Measurements from ENCODE around the gene RAB5B. TPM values are rescaled to one million over a fixed set of nuclear protein-coding genes. Genes with fewer than 3 reads are reported as not detected.
A peak's percentile ranks its signal among the peaks of the same experiment; 100 is the strongest.

Gene RAB5B
- polyA plus RNA-seq (132 to 162 TPM (median 138 TPM) in 3 replicates), polyA minus RNA-seq (66.2 to 176 TPM (median 141 TPM) in 3 replicates)
- 59.4 TPM for polyA plus RNA-seq (2011; ENCODE audit: low read depth)
- 144 and 200 TPM in 2 replicates for polyA plus RNA-seq (2011; cell fraction: cytosol; rRNA removed)
- 135 and 138 TPM in 2 replicates for polyA plus RNA-seq (2011; cell fraction: nucleus; rRNA removed)
- 72.8 and 76.8 TPM in 2 replicates for polyA plus RNA-seq (2012; ENCODE audit: low replicate concordance)
- polyA minus RNA-seq (2011; cell fraction: cytosol; rRNA and poly(A)+ RNA removed) = 86.9 TPM
- 46.7 and 80.8 TPM in 2 replicates for polyA minus RNA-seq (2011; cell fraction: nucleus; rRNA and poly(A)+ RNA removed)

- H2AFZ ChIP-seq (ENCODE audit: control insufficient read depth, low read length) = peak within 1 kb of the TSS; percentile 81
- peak; percentile 95 for FAIRE-seq
- peak within 1 kb of the TSS; percentile 93 for H3K27ac ChIP-seq (ENCODE audit: control insufficient read depth, insufficient read depth, low read length)
- no peaks in the 10 kb centered on the region for H3K27me3 ChIP-seq (ENCODE audit: control insufficient read depth, extremely low read depth, insufficient read depth, low read length)
- H3K36me3 ChIP-seq (ENCODE audit: control insufficient read depth in 2 of 2, extremely low read depth in 1 of 2, insufficient read depth in 2 of 2, low read length in 2 of 2) = peaks cover 0 to 26% of the 10 kb centered on the region in 2 experiments
- peak; percentile 100 for DNase-seq (ENCODE audit: low read depth, low spot score)
- H3K9ac ChIP-seq (ENCODE audit: control insufficient read depth, extremely low read depth, insufficient read depth, low read length) = peak within 1 kb of the TSS; percentile 90
- H4K20me1 ChIP-seq (ENCODE audit: control insufficient read depth, extremely low read depth, insufficient read depth, low read length) = peaks cover 2% of the 10 kb centered on the region
- no peaks in the 10 kb centered on the region for H3K9me3 ChIP-seq (ENCODE audit: control insufficient read depth, low read depth, low read length)
- H3K9me1 ChIP-seq (ENCODE audit: control insufficient read depth, extremely low read depth, insufficient read depth, low read length) = no peaks in the 10 kb centered on the region
- dilution Hi-C loops (cut with MboI; ENCODE audit: extremely low pct_ligation_motif_present, low sequenced_read_pairs) = no loop called here
- TF ChIP-seq EZH2 (IDR thresholded peaks at IDR 0.05; ENCODE audit: low read length) = no peak
- no peak for TF ChIP-seq CTCF (optimal IDR thresholded peaks at IDR 0.05 in 1 of 3, IDR thresholded peaks at IDR 0.05 in 1 of 3, conservative IDR thresholded peaks at IDR 0.05 in 1 of 3; ENCODE audit: extremely low read depth in 1 of 3, insufficient read depth in 2 of 3, low read length in 3 of 3)
- peak within 1 kb of the TSS; percentile 99 for H3K4me2 ChIP-seq (ENCODE audit: control insufficient read depth, extremely low read depth, insufficient read depth, low read depth, low read length)
- peak within 1 kb of the TSS; percentile 89 to 98 (median 98) for H3K4me3 ChIP-seq (ENCODE audit: control insufficient read depth in 2 of 3, extremely low read depth in 1 of 3, insufficient read depth in 2 of 3, low read depth in 1 of 3, low read length in 3 of 3)
- peaks cover 44% of the 10 kb centered on the region for H3K79me2 ChIP-seq (ENCODE audit: control insufficient read depth, insufficient read depth, low read length)
- peaks cover 23% of the 10 kb centered on the region for H3K4me1 ChIP-seq (ENCODE audit: control insufficient read depth, extremely low read depth, insufficient read depth, low read length)
These were observed at the start of gene RAB5B for GRCh38 chr12:55973599-55974307. RAB5B (plus strand) TSS chr12:55974078; CDS start chr12:55986961, 12,883 bp downstream.

- dilution Hi-C loops (cut with MboI; ENCODE audit: extremely low pct_ligation_motif_present, low sequenced_read_pairs) = no loop called here
- no peak for DNase-seq (ENCODE audit: low read depth, low spot score)
- Histone ChIP-seq H3K9me1 (ENCODE audit: control insufficient read depth, extremely low read depth, insufficient read depth, low read length) (no peaks in the 10 kb centered on the region), H4K20me1 (ENCODE audit: control insufficient read depth, extremely low read depth, insufficient read depth, low read length) (no peaks in the 10 kb centered on the region), H3K79me2 (ENCODE audit: control insufficient read depth, insufficient read depth, low read length) (peaks cover 63% of the 10 kb centered on the region), H3K9me3 (ENCODE audit: control insufficient read depth, low read depth, low read length) (no peaks in the 10 kb centered on the region), H3K4me1 (ENCODE audit: control insufficient read depth, extremely low read depth, insufficient read depth, low read length) (peaks cover 23% of the 10 kb centered on the region), H3K9ac (ENCODE audit: control insufficient read depth, extremely low read depth, insufficient read depth, low read length) (no peak overlapping the region), H3K36me3 (ENCODE audit: control insufficient read depth in 2 of 2, extremely low read depth in 1 of 2, insufficient read depth in 2 of 2, low read length in 2 of 2) (peaks cover 8% of the 10 kb centered on the region in 2 experiments), H3K27me3 (ENCODE audit: control insufficient read depth, extremely low read depth, insufficient read depth, low read length) (no peaks in the 10 kb centered on the region), H3K4me2 (ENCODE audit: control insufficient read depth, extremely low read depth, insufficient read depth, low read depth, low read length) (peak overlapping the region; percentile 69), H3K4me3 (ENCODE audit: control insufficient read depth in 2 of 3, extremely low read depth in 1 of 3, insufficient read depth in 2 of 3, low read depth in 1 of 3, low read length in 3 of 3) (no peak overlapping the region), H3K27ac (ENCODE audit: control insufficient read depth, insufficient read depth, low read length) (no peak overlapping the region), H2AFZ (ENCODE audit: control insufficient read depth, low read length) (no peak overlapping the region)
- TF ChIP-seq CTCF (optimal IDR thresholded peaks at IDR 0.05 in 1 of 3, IDR thresholded peaks at IDR 0.05 in 1 of 3, conservative IDR thresholded peaks at IDR 0.05 in 1 of 3; ENCODE audit: extremely low read depth in 1 of 3, insufficient read depth in 2 of 3, low read length in 3 of 3) (no peak), EZH2 (IDR thresholded peaks at IDR 0.05; ENCODE audit: low read length) (no peak)
- no peak for FAIRE-seq
These were observed 48.5 kb upstream of the RAB5B start for GRCh38 chr12:55925371-55925770.

Data from keratinocyte (primary cell).